Activated gamma-delta T cell (primary cell): ENCODE results near the gene GATA5.
"Not testable (repeated sequence)": the region's sequence is repeated elsewhere in the genome, so short reads cannot be mapped to it uniquely, and the experiment has no call there.

Source experiments
- DNase-seq: peaks from one replicate; lab custom pipeline; 2025; lab: John Stamatoyannopoulos, UW

Gene GATA5

DNA sequence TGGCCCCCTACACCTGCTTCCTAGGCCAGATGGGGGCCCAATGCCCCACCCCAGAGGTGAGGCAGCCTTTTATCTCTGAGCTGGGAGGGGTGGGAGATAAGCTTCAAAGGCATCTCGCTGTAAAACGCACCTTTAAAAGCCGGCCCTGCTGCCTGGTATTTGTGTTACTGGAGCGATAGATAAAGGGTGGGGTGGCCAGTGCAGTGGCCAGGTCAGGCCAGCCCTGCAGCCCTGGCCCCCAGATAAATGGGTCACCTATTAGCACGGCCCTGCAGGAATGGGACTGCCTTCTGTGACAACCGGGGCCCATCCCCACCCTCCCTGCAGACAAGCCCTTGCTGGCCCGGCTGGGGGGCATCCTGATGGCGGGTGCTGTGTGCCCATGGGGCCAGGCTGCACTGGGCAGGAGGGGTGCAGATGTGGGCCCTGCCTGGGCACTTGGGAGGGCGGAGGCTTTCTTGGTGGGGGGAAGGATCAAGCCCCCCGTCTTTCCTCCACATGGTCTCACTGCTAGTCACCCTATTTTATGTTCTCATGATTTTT lies 45.4 kb downstream of the GATA5 start:
- DNase-seq = no peak

DNA sequence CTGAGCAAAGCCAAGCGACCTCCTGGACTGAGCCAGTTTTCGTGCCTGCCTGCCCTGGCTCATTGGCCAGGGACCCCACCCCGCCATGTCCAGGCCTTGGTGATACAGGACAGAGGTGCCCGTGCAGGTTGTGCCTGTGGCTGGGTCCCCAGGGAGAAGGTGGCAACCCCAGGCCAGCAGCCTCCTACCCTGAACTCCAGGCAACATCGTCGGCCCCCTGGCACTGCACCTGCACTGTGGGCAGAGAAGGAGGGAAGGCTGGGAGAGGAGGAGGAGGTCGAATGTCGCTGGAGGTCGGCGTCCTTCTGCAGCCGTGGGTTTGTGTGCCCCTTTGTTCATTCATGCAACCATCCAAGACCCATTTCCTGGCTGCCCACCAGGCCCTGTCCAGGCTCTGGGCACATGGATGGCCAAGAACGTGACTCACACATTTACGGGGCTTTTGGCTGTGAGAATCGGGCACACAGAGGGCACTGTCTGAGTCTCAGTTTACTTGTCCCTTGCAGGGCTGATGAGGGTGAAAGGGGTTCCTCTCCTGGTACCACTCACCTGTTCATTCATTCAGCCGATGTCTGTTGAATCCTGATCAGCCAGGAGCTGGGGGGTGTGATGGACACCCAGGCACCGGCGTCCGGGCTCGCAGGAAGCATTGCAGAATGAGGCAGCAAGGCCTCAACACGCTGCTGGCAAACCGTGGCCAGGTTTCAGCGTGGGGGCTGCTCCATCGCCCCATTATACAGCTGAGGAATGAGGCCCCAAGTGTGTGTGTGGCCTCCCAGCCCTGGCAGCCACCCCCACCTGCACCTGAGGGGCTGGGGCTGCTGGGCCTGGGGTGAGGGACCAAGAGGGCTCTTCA lies 46.1 kb downstream of the GATA5 start:
- no peak for DNase-seq

DNA sequence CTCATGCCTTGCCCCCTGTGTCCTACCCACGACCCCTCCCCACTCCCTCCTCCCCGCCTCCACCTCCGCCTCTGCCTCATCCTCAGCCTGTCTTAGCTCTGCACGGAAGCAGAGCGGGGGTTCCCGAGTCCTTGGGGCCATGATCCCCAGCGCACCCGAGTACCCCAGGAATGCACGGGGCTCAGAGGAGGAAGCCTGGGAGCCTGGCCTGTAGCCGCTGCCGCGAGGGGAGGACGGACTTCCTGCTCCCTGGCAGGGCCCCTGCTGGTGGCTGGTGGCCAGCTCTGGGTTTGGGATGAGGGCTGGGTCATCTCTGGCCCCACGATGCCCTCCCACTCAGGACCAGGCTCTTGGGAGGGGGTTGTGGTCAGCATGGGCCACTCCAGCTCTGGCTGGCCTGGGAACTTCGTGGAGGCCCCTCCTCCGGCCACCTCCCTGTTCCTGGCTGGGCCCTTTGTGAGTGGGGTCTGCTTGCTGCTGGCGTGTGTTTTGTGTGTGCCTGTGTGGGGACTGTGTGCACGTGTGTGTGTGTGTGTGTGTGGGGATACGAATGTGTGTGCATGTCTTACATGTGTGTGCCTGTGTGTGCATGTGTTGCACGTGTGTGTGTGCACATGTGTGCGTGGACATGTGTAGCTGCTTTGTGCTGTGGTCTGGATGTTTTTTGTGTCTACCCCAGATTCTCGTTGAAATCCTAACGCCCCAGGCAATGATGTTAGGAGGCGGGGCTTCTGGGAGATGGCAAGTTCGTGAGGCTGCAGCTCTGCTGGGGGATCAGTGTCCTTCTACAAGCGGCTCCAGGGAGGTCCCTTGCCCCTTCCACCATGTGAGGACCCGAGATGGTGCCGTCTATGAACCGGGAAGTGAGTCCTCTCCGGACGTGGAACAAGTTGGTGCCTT lies 47.1 kb downstream of the GATA5 start:
- DNase-seq = no peak

DNA sequence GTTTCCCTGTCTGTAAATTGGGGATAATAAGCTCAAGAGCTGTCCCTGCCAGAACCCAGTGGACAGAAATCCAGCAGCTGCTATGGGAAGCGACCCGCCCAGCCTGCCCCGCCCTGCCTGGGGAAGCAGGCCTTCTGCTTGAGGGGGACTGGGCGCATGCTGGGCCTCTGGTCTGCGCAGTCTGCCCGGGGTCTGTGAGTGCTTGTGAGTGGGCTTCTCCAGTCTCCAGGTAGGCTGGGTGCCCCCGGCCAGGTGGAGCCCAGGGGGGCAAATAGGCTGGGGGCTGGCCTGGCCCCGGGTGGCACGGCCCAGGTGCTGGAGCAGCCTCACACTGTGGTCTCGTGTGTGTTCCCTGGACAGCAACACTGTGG lies 47.8 kb downstream of the GATA5 start:
- no peak for DNase-seq

- DNase-seq = no peak
These were observed 48.4 kb downstream of the GATA5 start, which contains the start of gene RBBP8NL for GRCh38 chr20:62427172-62428001. Gene RBBP8NL (minus strand): TSS chr20:62427539. CDS start chr20:62419647, 7,892 bp downstream.

GRCh38 chr20:62426699-62427131 lies 49.1 kb downstream of the GATA5 start:
- no peak for DNase-seq

DNA sequence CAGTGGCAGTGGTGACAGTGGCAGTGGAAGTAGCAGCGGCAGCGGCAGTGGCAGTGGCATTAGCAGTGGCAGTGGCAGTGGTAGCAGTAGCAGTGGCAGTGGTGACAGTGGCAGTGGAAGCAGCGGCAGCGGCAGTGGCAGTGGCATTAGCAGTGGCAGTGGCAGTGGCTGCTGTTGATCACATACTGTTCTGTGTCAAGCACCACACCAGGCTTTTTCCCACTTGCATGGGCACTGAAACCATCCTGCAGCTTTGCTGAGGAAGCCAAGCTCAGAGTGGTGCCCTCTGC lies 49.8 kb downstream of the GATA5 start:
- DNase-seq = not testable (repeated sequence)

DNA sequence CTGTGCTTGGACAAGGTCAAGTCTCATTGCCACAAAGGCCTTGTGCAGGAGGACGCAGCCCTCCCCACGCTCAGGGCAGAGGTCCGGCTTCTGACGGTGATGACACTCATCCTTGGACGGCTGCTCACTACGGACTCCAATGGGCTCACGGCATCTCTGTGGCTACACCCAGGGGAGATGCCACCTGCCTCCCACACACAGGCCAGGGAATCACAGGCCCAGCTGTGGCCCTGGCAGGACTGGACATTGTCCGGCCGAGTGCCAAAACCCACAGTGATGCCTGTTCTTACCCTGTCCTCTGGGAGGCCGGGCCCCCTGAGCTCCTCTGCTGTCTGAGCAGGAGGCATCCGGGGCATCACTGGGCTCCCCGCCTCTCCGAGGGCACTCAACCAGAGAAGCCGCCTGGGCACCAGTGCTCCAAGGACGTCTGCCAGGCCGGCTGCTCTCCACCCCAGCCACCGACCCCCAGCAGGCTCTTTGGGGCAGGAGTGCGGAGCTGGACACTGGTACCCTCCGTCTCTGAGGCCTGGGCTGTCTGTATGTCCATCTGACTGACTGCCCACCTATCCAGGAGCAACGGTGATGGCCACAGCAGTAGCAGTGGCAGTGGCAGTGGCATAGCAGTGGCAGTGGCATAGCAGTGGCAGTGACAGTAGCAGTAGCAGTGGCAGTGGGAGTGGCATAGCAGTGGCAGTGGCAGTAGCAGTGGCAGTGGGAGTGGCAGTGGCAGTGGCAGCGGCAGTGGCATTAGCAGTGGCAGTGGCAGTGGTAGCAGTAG lies 50.3 kb downstream of the GATA5 start:
- no peak for DNase-seq

GRCh38 chr20:62424249-62425107 lies 51.3 kb downstream of the GATA5 start:
- DNase-seq = no peak

GRCh38 chr20:62423326-62423706 lies 52.5 kb downstream of the GATA5 start:
- no peak for DNase-seq

DNA sequence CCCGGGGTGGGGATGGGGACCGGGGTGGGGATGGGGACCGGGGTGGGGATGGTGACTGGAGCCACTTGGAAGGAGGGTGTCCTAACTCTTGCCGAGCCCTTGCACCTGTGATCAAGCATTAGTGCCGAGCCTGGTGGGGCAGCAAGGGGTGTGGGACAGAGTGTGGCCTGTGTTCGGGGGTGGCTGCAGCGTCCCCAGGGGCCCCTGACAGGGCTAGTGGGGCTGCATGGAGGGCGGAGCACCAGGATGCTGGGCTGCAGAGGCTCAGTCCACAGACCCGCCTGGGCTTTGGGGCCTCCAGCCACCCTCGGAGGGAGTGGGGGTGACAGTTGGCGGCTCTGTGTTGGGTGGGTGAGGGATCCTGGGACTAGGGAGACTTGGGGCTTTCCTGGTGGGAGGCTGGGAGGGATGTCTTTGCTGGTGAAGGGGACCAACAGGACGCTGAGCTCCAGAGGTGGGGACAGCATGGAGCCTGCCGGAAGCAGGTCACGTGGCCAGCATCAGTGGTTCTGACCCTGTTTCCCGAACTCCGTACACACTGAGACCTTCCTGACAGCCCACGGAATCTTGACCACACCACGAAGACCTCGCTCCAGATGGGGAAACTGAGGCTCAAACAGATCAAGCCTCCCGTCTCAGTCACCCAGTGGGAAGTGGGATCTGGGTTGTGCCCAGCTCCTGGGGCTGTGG lies 53.0 kb downstream of the GATA5 start:
- no peak for DNase-seq

DNA sequence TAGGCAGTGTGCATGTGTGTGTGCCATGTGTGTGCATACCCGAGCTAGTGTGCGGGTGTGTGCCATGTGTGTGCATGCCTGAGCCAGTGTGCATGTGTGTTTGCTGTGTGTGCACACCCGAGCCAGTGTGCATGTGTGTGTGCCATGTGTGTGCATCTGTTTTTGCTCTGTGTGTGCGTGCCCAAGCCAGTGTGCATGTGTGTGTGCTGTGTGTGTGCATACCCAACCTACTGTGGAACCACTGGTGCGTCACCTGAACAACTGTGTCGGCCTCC lies 54.1 kb downstream of the GATA5 start:
- no peak for DNase-seq

GRCh38 chr20:62420846-62421715 lies 54.7 kb downstream of the GATA5 start:
- no peak for DNase-seq

DNA sequence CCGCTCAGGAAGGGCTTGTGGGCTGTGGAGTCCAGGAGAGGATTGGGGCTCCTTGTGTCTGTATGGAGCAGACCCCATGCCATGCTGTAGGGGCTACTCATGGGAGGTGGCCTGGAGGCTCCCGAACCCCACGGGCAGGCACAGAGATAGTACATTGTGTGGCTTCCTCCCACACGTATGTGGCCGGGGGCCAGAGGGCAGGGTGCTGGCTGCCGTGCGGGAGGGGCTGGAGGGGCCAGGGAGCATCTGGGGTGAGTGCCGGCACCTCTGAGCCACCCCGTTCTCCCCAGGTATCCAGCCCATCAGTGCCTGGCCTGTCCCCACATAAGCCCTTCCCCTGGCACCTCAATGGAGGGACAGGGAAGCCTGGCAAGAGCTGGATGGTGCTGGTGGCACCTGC lies 56.0 kb downstream of the GATA5 start:
- DNase-seq = no peak

- no peak for DNase-seq
These were observed 56.9 kb downstream of the GATA5 start for GRCh38 chr20:62418709-62419487.

- no peak for DNase-seq
These were observed 57.6 kb downstream of the GATA5 start for GRCh38 chr20:62417981-62418708.
